ENCODE measurements around the gene RBM39.

- no peak for TF ChIP-seq CTCF (IDR thresholded peaks at IDR 0.05)
- TF ChIP-seq ZFX (IDR thresholded peaks at IDR 0.05; ENCODE audit: borderline replicate concordance), result no peak
Observed at GRCh38 chr20:35768731-35769664, 26.9 kb upstream of the RBM39 start.
